AG04450 (cell line): ENCODE measurements around the gene RIPOR2. TPM values are rescaled to one million over a fixed set of nuclear protein-coding genes. Genes with fewer than 3 reads are reported as not detected.

ENCODE experiments used
- CTCF ChIA-PET: fragments of 300-600, 350-600 bp; formaldehyde crosslinking; extraction: SDS; loops from one replicate; lab custom pipeline; 2022; ENCODE audit warnings: antibody characterized with exemption, inconsistent platforms; lab: Charles Lee
- POLR2A ChIA-PET: fragments of 350-600 bp; formaldehyde crosslinking; extraction: SDS; loops from one replicate; lab custom pipeline; 2021; ENCODE audit warnings: antibody characterized with exemption, inconsistent platforms; lab: Yijun Ruan, JAX
- DNase-seq: peaks from one replicate; pipeline ENCODE4 v3.0.0-alpha.2; 2011; ENCODE audit warnings: low read depth, low spot score
- H3K27ac ChIP-seq: one replicate; pipeline ENCODE4 v1.5.1; 2012; ENCODE audit warnings: low read depth, low read length, control low read depth
- H3K27me3 ChIP-seq: one replicate; pipeline ENCODE4 v1.6.0; 2012; ENCODE audit warnings: low read length; ENCODE audit not compliant: control insufficient read depth, insufficient read depth
- H3K4me3 ChIP-seq: 2 replicates; pipeline ENCODE4 v1.5.1; 2011; ENCODE audit warnings: mild to moderate bottlenecking, low read depth, low read length, control low read depth
- H3K9me3 ChIP-seq: 2 replicates; pipeline ENCODE4 v1.5.1; 2012; ENCODE audit warnings: low read length; ENCODE audit not compliant: control insufficient read depth, insufficient read depth
- polyA plus RNA-seq: library from polyadenylated mRNA; depleted of rRNA; stranded (reverse); fragments of >200 nt; gene quantifications from 2 replicates; pipeline ENCODE4 v1.2.3, GENCODE V29; 2011
- TF ChIP-seq, protein P1 (sequence below): IDR thresholded peaks from 2 replicates; pipeline ENCODE4 v1.5.1; 2011; ENCODE audit warnings: low read depth, low read length, control low read depth, inconsistent platforms

Gene RIPOR2
- polyA plus RNA-seq, 1 experiment, result 7.3 TPM

DNA sequence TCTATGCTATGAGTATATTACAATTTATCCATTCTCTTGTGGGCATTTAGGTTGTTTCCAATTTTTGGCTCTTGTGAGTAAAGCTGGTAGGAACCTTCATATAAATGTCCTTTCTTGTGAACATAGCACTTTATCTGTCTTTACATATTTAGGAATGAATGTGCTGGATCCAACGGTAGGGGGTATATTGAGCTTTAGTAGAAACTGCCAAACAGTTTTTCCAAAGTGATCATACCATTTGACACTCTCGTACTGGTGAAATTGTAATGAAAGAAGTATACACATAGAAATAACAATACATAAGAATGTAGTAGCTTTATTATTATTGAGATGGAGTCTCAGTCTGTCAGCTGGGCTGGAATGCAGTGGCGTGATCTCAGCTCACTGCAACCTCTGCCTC, 106.1 kb downstream of the RIPOR2 start:
- CTCF ChIA-PET, result interaction anchor here (0.5 to 1.4 kb wide), 2 partner anchors 223 to 241 kb away, joined by 3 read pairs; no protein-coding TSS in a partner anchor
- Histone ChIP-seq H3K27ac (no peak overlapping the region), H3K4me3 (no peak overlapping the region), H3K27me3 (no peaks in the 10 kb centered on the region), H3K9me3 (no peaks in the 10 kb centered on the region)
- POLR2A ChIA-PET, result no interaction called here
- no peak for DNase-seq
- TF ChIP-seq, protein P1, sequence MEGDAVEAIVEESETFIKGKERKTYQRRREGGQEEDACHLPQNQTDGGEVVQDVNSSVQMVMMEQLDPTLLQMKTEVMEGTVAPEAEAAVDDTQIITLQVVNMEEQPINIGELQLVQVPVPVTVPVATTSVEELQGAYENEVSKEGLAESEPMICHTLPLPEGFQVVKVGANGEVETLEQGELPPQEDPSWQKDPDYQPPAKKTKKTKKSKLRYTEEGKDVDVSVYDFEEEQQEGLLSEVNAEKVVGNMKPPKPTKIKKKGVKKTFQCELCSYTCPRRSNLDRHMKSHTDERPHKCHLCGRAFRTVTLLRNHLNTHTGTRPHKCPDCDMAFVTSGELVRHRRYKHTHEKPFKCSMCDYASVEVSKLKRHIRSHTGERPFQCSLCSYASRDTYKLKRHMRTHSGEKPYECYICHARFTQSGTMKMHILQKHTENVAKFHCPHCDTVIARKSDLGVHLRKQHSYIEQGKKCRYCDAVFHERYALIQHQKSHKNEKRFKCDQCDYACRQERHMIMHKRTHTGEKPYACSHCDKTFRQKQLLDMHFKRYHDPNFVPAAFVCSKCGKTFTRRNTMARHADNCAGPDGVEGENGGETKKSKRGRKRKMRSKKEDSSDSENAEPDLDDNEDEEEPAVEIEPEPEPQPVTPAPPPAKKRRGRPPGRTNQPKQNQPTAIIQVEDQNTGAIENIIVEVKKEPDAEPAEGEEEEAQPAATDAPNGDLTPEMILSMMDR, result no peak; the same call in 1 of the 2 replicates

DNA sequence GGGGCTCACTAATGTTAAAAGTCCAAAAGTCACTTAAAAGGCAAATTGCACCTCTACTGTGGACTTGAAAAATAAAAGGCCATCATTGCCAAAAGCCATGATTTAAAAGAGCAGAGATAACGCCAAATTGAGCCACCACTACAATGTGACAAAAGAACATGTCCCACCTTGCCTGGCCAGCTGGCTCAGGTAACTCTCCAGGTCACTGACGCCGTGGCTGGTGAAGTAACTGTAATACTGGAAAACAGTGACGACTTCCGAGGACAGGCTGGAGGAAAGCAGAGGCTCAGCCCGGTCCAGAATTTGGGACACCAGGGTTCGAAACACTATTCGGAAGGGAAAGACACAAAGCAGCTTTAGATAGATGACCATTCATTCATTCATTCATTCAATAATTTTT, 107.8 kb downstream of the RIPOR2 start:
- Histone ChIP-seq H3K9me3 (no peaks in the 10 kb centered on the region), H3K4me3 (no peak overlapping the region), H3K27me3 (no peaks in the 10 kb centered on the region), H3K27ac (no peak overlapping the region)
- no peak for DNase-seq
- ChIA-PET CTCF (no interaction called here), POLR2A (no interaction called here)
- TF ChIP-seq, protein P1, result no peak

DNA sequence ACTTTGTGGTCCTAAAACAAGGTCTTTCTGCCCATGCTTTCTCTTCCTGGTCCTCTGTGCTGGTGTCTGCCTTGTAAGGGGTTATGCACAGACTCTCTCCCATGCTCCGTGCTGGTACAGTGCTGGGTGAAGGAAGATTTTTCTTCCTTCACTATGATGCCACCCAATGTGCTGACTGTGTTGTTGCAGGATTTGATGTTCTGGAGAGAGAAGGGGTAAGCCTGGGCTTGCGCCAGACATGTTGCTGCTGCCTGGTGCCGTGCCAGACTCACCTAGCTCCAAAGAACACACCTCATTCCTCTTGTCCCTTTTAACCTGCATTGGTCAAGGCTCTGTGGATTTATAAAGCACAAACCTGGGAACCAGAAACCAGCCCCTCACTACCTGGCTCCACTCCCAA, 108.6 kb downstream of the RIPOR2 start:
- ChIA-PET POLR2A (no interaction called here), CTCF (no interaction called here)

DNA sequence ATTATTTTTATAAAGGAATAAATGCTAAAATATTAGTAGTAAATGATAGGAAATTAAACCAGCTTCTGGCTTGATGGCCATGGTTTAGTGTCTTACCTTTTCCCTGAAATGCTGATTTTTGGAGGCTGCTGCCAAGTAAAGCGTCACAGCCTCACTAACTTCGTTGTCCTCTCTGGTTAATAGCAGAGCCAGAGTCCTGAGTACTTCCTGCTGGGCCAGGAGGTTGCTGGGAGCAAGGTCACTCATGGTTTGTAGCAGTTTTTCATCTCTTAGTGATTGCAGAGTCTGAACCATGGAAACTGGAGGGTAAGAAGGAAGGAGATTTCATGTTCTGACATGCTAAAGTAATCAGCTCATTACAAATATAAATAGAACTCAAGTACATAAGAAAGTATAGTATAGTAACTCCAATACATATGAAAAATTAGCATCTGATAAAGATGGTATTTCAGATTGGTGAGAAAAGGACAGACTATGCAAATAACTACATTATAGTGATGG, 110.6 kb downstream of the RIPOR2 start:
- CTCF ChIA-PET, result no interaction called here
- Histone ChIP-seq H3K9me3 (no peaks in the 10 kb centered on the region), H3K27ac (no peak overlapping the region), H3K4me3 (no peak overlapping the region), H3K27me3 (no peaks in the 10 kb centered on the region)
- POLR2A ChIA-PET, result no interaction called here
- DNase-seq, result no peak
- TF ChIP-seq, protein P1, result no peak

More for the DNA sequence above, 108.6 kb downstream of the RIPOR2 start:
- no peak for DNase-seq
- Histone ChIP-seq H3K27ac (no peak overlapping the region), H3K27me3 (no peaks in the 10 kb centered on the region), H3K9me3 (no peaks in the 10 kb centered on the region), H3K4me3 (no peak overlapping the region)
- TF ChIP-seq, protein P1, result no peak

DNA sequence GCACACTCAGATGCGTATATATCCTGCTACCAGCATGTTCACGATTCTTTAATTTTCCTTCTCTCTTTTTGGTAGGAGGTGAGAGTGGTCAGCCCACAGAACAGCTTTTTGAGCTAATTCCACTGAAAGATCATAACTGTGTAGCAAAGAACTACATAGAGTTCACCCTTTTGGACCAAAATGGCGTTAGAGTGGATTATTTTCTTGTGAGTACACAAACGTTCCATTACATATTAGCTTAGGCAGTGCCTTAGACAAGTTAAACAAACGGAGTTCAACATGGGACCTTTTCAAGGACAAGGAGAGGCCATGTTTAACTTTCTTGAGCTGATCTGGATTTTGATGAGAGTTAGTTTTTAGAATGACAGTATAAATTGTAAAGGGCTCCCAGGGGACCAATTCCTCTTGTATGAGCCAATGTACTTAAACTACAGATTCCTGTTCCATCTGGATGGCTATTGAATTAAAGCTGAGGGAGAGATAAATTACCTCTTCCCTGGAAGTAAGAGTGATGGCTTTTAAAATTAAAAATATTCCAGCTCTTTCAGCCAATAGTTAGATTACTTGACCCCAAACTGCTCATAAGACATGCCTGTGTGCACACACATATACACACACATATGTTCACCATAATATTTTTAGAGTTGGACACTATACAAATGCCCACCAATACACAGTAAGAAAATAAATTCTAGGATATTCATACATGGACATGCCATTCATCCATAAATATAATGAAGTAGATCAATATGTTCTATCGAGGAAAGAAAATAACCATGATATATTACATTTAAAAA, 111.4 kb downstream of the RIPOR2 start:
- no peak for DNase-seq
- TF ChIP-seq, protein P1, result no peak
- H3K27ac ChIP-seq, result no peak overlapping the region
- ChIA-PET CTCF (interaction anchor here (0.8 kb wide), 1 partner anchor 57 kb away, joined by 3 read pairs; no protein-coding TSS in a partner anchor), POLR2A (no interaction called here)
- no peaks in the 10 kb centered on the region for H3K27me3 ChIP-seq
- H3K4me3 ChIP-seq, result no peak overlapping the region
- no peaks in the 10 kb centered on the region for H3K9me3 ChIP-seq
